SU-DHL-6 (cell line): ENCODE data around the gene DIS3L2.

Source experiments
- EZH2phosphoT487 ChIP-seq: fragments of 200-600 bp; sonication (generic), shearing (Covaris generic); conservative IDR thresholded peaks from 2 replicates; pipeline ENCODE4 v1.6.1; 2018; ENCODE audit warnings: mild to moderate bottlenecking, antibody characterized with exemption, low read length, moderate library complexity, mixed read lengths
- TF ChIP-seq, protein P1 (sequence below): fragments of 200-600 bp; sonication (generic); IDR thresholded peaks from one replicate; pipeline ENCODE4 v1.5.1; 2017; ENCODE audit warnings: antibody characterized with exemption, mild to moderate bottlenecking, low read length, moderate library complexity; ENCODE audit not compliant: insufficient read depth, poor library complexity, severe bottlenecking

DNA sequence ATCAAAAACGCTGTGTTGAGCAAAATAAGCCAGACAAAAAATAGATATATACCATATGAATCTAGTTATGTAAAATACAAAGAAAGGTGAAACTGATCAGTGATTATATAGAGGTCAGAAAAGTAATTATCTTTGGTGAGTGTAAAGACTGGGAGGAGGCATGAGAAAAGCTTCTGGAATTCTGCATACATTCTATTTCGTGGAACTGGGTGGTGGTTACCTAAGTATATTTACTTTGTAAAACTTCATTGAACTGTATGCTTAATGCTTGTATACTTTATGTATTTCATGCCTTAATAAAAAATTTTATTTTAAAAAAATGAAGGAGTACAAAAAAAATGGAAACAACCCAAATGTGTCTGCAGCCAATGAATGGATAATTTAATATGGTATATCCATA lies 263.9 kb downstream of the DIS3L2 start:
- TF ChIP-seq, protein P1, sequence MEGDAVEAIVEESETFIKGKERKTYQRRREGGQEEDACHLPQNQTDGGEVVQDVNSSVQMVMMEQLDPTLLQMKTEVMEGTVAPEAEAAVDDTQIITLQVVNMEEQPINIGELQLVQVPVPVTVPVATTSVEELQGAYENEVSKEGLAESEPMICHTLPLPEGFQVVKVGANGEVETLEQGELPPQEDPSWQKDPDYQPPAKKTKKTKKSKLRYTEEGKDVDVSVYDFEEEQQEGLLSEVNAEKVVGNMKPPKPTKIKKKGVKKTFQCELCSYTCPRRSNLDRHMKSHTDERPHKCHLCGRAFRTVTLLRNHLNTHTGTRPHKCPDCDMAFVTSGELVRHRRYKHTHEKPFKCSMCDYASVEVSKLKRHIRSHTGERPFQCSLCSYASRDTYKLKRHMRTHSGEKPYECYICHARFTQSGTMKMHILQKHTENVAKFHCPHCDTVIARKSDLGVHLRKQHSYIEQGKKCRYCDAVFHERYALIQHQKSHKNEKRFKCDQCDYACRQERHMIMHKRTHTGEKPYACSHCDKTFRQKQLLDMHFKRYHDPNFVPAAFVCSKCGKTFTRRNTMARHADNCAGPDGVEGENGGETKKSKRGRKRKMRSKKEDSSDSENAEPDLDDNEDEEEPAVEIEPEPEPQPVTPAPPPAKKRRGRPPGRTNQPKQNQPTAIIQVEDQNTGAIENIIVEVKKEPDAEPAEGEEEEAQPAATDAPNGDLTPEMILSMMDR = no peak
- TF ChIP-seq EZH2phosphoT487 = no peak
